ENCODE results near the gene COPS9. TPM values are rescaled to one million over a fixed set of nuclear protein-coding genes. Genes with fewer than 3 reads are reported as not detected.

The COPS9 gene
- total RNA-seq, 1 experiment from 2014 or later: 269 TPM

- no peak for DNase-seq (ENCODE audit: low spot score)
These were observed 30.1 kb upstream of the COPS9 start for GRCh38 chr2:240166191-240166590.

- no peak for DNase-seq (ENCODE audit: low spot score)
These were observed 29.6 kb upstream of the COPS9 start for GRCh38 chr2:240165661-240166060.

- DNase-seq (ENCODE audit: low spot score): no peak
These were observed 28.9 kb upstream of the COPS9 start for GRCh38 chr2:240165034-240165433.

- DNase-seq (ENCODE audit: low spot score): no peak
These were observed 28.5 kb upstream of the COPS9 start for GRCh38 chr2:240164586-240164985.

GRCh38 chr2:240163844-240164574 is 27.9 kb upstream of the COPS9 start:
- DNase-seq (ENCODE audit: low spot score): no peak

GRCh38 chr2:240162939-240163714 is 27.0 kb upstream of the COPS9 start:
- DNase-seq (ENCODE audit: low spot score): no peak

- no peak for DNase-seq (ENCODE audit: low spot score)
These were observed 26.4 kb upstream of the COPS9 start for GRCh38 chr2:240162531-240162930.

- DNase-seq (ENCODE audit: low spot score): no peak
These were observed 25.9 kb upstream of the COPS9 start for GRCh38 chr2:240162032-240162431.

- DNase-seq (ENCODE audit: low spot score): no peak
These were observed 25.1 kb upstream of the COPS9 start for GRCh38 chr2:240161087-240161750.

- DNase-seq (ENCODE audit: low spot score): no peak
These were observed 24.4 kb upstream of the COPS9 start for GRCh38 chr2:240160291-240161086.

- DNase-seq (ENCODE audit: low spot score): no peak
These were observed 23.2 kb upstream of the COPS9 start for GRCh38 chr2:240159251-240159839.

- no peak for DNase-seq (ENCODE audit: low spot score)
These were observed 21.0 kb upstream of the COPS9 start for GRCh38 chr2:240157147-240157470.

GRCh38 chr2:240156435-240157146 is 20.5 kb upstream of the COPS9 start:
- no peak for DNase-seq (ENCODE audit: low spot score)

GRCh38 chr2:240155745-240156390 is 19.8 kb upstream of the COPS9 start:
- DNase-seq (ENCODE audit: low spot score): no peak

GRCh38 chr2:240155048-240155744 is 19.1 kb upstream of the COPS9 start:
- DNase-seq (ENCODE audit: low spot score): peak; percentile 10

GRCh38 chr2:240154606-240155005 is 18.5 kb upstream of the COPS9 start:
- no peak for DNase-seq (ENCODE audit: low spot score)

GRCh38 chr2:240153418-240153817 is 17.3 kb upstream of the COPS9 start:
- DNase-seq (ENCODE audit: low spot score): no peak

GRCh38 chr2:240151477-240152031 is 15.4 kb upstream of the COPS9 start:
- DNase-seq (ENCODE audit: low spot score): no peak
